Measurements from ENCODE around the gene PPIB.

Gene PPIB

GRCh38 chr15:64146885-64147681 is 15.7 kb downstream of the PPIB start:
- TF ChIP-seq FOXP2 (optimal IDR thresholded peaks at IDR 0.05; ENCODE audit: control extremely low read depth, extremely low read length, insufficient read depth): no peak
- no peak for TF ChIP-seq POLR2AphosphoS5 (IDR thresholded peaks at IDR 0.05; ENCODE audit: borderline replicate concordance, low read depth, low read length)
- no peak for TF ChIP-seq EZH2 (IDR thresholded peaks at IDR 0.05)
- Histone ChIP-seq H3K27ac (peak overlapping the region; percentile 61; the same call in 1 of the 2 replicates), H3K9ac (ENCODE audit: insufficient read length) (no peak overlapping the region), H3K36me3 (ENCODE audit: insufficient read depth, low read length) (peaks cover 13% of the 10 kb centered on the region; the same call in 1 of the 2 replicates), H3K9me3 (ENCODE audit: low read depth, low read length) (no peaks in the 10 kb centered on the region), H3K4me3 (no peak overlapping the region)
- no peak for DNase-seq (ENCODE audit: low read depth, low spot score)

DNA sequence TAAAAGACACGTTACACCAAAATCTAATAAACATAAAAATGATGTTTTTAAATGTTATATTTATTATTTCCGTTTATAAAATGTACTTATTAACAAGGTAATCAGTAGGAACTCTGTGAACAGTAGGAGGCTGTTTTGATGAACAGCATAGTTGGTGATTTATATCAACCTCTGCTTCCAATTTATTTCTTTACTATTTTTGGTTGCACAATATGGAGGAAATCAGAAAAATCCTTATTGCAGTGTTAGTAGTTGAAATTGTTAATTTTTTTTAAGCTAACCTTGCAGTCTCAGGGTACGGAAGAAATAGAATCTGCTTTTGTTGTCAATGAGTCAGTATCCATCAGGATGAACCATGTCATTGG is 16.3 kb downstream of the PPIB start:
- DNase-seq (ENCODE audit: low read depth, low spot score): no peak
- Histone ChIP-seq H3K36me3 (ENCODE audit: insufficient read depth, low read length) (peaks cover 13% of the 10 kb centered on the region; the same call in 1 of the 2 replicates), H3K27ac (peak overlapping the region; percentile 61; the same call in 1 of the 2 replicates), H3K9me3 (ENCODE audit: low read depth, low read length) (no peaks in the 10 kb centered on the region), H3K9ac (ENCODE audit: insufficient read length) (no peak overlapping the region), H3K4me3 (no peak overlapping the region)
- no peak for TF ChIP-seq FOXP2 (optimal IDR thresholded peaks at IDR 0.05; ENCODE audit: control extremely low read depth, extremely low read length, insufficient read depth)
- TF ChIP-seq EZH2 (IDR thresholded peaks at IDR 0.05): no peak
- no peak for TF ChIP-seq POLR2AphosphoS5 (IDR thresholded peaks at IDR 0.05; ENCODE audit: borderline replicate concordance, low read depth, low read length)

DNA sequence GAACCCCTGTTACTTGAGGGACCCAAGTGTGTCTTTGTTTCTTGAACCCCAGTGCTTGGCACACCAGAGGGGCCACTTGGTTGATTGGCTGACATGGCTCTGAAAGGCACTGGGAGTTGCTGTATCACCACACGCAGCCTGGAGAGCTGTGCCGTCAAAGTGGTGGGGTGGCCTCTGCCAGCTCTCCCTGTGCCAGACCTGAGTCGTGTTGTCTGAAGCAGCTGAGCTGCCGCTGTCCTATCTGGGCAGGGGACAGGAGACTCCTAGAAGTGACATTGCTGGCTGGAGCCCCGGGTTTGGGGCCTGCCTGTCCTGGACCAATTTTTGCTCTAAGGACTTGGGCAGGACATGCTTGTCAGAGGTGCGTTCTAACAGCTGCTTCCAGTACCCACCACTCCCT is 16.8 kb downstream of the PPIB start:
- Histone ChIP-seq H3K4me3 (no peak overlapping the region), H3K27ac (peak overlapping the region; percentile 61; the same call in 1 of the 2 replicates), H3K9me3 (ENCODE audit: low read depth, low read length) (no peaks in the 10 kb centered on the region), H3K36me3 (ENCODE audit: insufficient read depth, low read length) (peaks cover 16% of the 10 kb centered on the region; the same call in 1 of the 2 replicates), H3K9ac (ENCODE audit: insufficient read length) (no peak overlapping the region)
- no peak for DNase-seq (ENCODE audit: low read depth, low spot score)
- TF ChIP-seq FOXP2 (optimal IDR thresholded peaks at IDR 0.05; ENCODE audit: control extremely low read depth, extremely low read length, insufficient read depth) (no peak), EZH2 (IDR thresholded peaks at IDR 0.05) (no peak), POLR2AphosphoS5 (IDR thresholded peaks at IDR 0.05; ENCODE audit: borderline replicate concordance, low read depth, low read length) (no peak)

DNA sequence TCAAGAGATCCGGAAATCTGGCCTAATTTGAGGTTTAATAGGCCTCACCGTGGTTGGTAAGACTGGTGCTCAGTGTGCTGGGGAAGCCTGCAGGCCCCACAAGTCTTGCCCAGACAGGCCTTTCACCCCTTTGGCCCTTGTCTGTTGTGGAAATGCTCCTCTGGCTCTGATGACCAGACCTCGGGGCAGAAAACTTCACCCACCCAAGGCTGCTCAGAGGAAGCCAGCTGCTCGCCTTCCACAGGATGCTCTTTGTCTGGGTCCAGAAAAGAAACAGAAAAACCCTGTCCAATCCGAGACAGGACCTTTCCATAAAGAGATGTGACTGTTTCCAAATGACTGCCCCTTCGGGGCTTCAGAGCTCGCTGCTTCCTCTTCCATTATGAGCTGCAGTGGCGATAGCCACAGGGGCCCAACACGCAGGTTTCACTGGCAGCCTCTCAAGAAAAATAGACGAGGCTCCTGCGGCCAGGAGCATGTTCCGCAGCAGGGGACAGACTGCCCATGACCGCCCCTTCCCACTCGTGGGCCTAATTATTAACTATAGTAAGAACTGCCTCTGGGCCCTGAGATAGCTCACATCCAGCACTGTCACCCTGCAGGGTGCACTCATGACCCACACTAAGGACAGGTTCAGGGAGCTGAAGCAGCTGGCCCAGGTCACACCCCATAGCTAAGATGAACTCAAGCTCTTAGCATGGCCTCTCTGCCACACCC is 18.1 kb downstream of the PPIB start:
- Histone ChIP-seq H3K9ac (ENCODE audit: insufficient read length) (no peak overlapping the region), H3K9me3 (ENCODE audit: low read depth, low read length) (no peaks in the 10 kb centered on the region), H3K36me3 (ENCODE audit: insufficient read depth, low read length) (peaks cover 18% of the 10 kb centered on the region; the same call in 1 of the 2 replicates), H3K27ac (no peak overlapping the region), H3K4me3 (no peak overlapping the region)
- no peak for TF ChIP-seq EZH2 (IDR thresholded peaks at IDR 0.05)
- TF ChIP-seq FOXP2 (optimal IDR thresholded peaks at IDR 0.05; ENCODE audit: control extremely low read depth, extremely low read length, insufficient read depth): no peak
- no peak for DNase-seq (ENCODE audit: low read depth, low spot score)

- no peaks in the 10 kb centered on the region for H3K9me3 ChIP-seq (ENCODE audit: low read depth, low read length)
- no peak for DNase-seq (ENCODE audit: low read depth, low spot score)
- TF ChIP-seq FOXP2 (optimal IDR thresholded peaks at IDR 0.05; ENCODE audit: control extremely low read depth, extremely low read length, insufficient read depth) (no peak), POLR2AphosphoS5 (IDR thresholded peaks at IDR 0.05; ENCODE audit: borderline replicate concordance, low read depth, low read length) (no peak), EZH2 (IDR thresholded peaks at IDR 0.05) (no peak)
- H3K9ac ChIP-seq (ENCODE audit: insufficient read length): no peak overlapping the region
- H3K27ac ChIP-seq: no peak overlapping the region
- no peak overlapping the region for H3K4me3 ChIP-seq
- peaks cover 18% of the 10 kb centered on the region; the same call in 1 of the 2 replicates for H3K36me3 ChIP-seq (ENCODE audit: insufficient read depth, low read length)
Measured at GRCh38 chr15:64144192-64144564, 18.6 kb downstream of the PPIB start.

GRCh38 chr15:64143276-64143675 is 19.5 kb downstream of the PPIB start:
- no peaks in the 10 kb centered on the region for H3K9me3 ChIP-seq (ENCODE audit: low read depth, low read length)
- TF ChIP-seq EZH2 (IDR thresholded peaks at IDR 0.05) (no peak), POLR2AphosphoS5 (IDR thresholded peaks at IDR 0.05; ENCODE audit: borderline replicate concordance, low read depth, low read length) (no peak), FOXP2 (optimal IDR thresholded peaks at IDR 0.05; ENCODE audit: control extremely low read depth, extremely low read length, insufficient read depth) (no peak)
- H3K27ac ChIP-seq: no peak overlapping the region
- H3K36me3 ChIP-seq (ENCODE audit: insufficient read depth, low read length): peaks cover 23% of the 10 kb centered on the region; the same call in 1 of the 2 replicates
- H3K9ac ChIP-seq (ENCODE audit: insufficient read length): no peak overlapping the region
- H3K4me3 ChIP-seq: no peak overlapping the region
- DNase-seq (ENCODE audit: low read depth, low spot score): no peak

- Histone ChIP-seq H3K4me3 (no peak overlapping the region), H3K9me3 (ENCODE audit: low read depth, low read length) (no peaks in the 10 kb centered on the region), H3K36me3 (ENCODE audit: insufficient read depth, low read length) (peaks cover 36% of the 10 kb centered on the region), H3K9ac (ENCODE audit: insufficient read length) (no peak overlapping the region), H3K27ac (no peak overlapping the region)
- no peak for DNase-seq (ENCODE audit: low read depth, low spot score)
- no peak for TF ChIP-seq FOXP2 (optimal IDR thresholded peaks at IDR 0.05; ENCODE audit: control extremely low read depth, extremely low read length, insufficient read depth)
- no peak for TF ChIP-seq EZH2 (IDR thresholded peaks at IDR 0.05)
- no peak for TF ChIP-seq POLR2AphosphoS5 (IDR thresholded peaks at IDR 0.05; ENCODE audit: borderline replicate concordance, low read depth, low read length)
Measured at GRCh38 chr15:64141798-64142512, 20.9 kb downstream of the PPIB start.
